ENCODE measurements around the gene ZC3HAV1. TPM values are rescaled to one million over a fixed set of nuclear protein-coding genes. Genes with fewer than 3 reads are reported as not detected.

Gene ZC3HAV1
- total and polyA plus RNA-seq, 2 of the 13 experiments (the other 11 are each of a cell fraction or from before 2014, with no cell fraction given) = 12.7 to 23.7 TPM

DNA sequence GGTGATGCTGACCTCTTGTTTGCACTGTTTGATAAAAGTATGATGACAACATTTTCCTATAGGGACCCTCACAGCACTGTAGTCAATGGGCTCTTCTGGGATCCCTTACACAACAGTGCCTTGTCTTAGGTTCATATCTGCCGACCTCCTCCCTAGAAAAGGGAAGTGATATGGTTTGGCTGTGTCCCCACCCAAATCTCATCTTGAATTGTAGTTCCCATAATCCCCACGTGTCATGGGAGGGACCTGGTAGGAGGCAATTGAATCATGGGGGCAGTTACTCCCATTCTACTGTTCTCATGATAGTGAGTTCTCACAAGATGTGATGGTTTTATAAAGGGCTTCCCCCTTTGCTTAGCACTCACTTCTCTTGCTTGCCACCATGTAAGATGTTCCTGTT, 23.1 kb downstream of the ZC3HAV1 start:
- Histone ChIP-seq H3K79me2 (ENCODE audit: insufficient read depth, low read length) (peaks cover 5% of the 10 kb centered on the region), H3K4me2 (ENCODE audit: low read depth, low read length) (no peak overlapping the region), H3K4me1 (ENCODE audit: insufficient read depth, low read length) (peaks cover 12% of the 10 kb centered on the region), H3K36me3 (replicated peaks in 1 of 2; ENCODE audit: control insufficient read depth in 1 of 2, insufficient read depth in 2 of 2, low read length in 2 of 2) (peaks cover 14 to 70% of the 10 kb centered on the region in 2 experiments), H3K27me3 (ENCODE audit: control insufficient read depth in 1 of 2, insufficient read depth in 2 of 2, low read length in 2 of 2) (no peaks in the 10 kb centered on the region), H4K20me1 (ENCODE audit: insufficient read depth, low read length) (0 out of 2 replicates have a peak, but pooled peaks cover 5% of the 10 kb centered on the region), H3K9me3 (ENCODE audit: low read length) (no peaks in the 10 kb centered on the region), H3K9ac (ENCODE audit: insufficient read depth, low read depth, low read length) (no peak overlapping the region), H2AFZ (ENCODE audit: low read length) (no peak overlapping the region), H3K4me3 (replicated peaks in 1 of 3; ENCODE audit: insufficient read depth in 1 of 3, low read depth in 2 of 3, low read length in 3 of 3) (no peak overlapping the region), H3K27ac (ENCODE audit: extremely low read length, insufficient read depth, low read length) (no peak overlapping the region)
- intact Hi-C loops (cut with micrococcal nuclease; ENCODE audit: unreplicated experiment) (no loop called here), in situ Hi-C loops (cut with HindIII; ENCODE audit: extremely low pct_ligation_motif_present, low pct_unique_long_range_greater_than_20kb) (no loop called here)
- POLR2A ChIA-PET = no interaction called here
- ATAC-seq (no peak), DNase-seq (ENCODE audit: low spot score) (no peak), FAIRE-seq (no peak)
- TF ChIP-seq ZNF704 (CRISPR knock-in tag; IDR thresholded peaks at IDR 0.05; ENCODE audit: borderline replicate concordance) (no peak), ELK4 (CRISPR knock-in tag; IDR thresholded peaks at IDR 0.05; ENCODE audit: borderline replicate concordance) (no peak), ZNF34 (CRISPR knock-in tag; IDR thresholded peaks at IDR 0.05; ENCODE audit: borderline replicate concordance) (no peak), LCORL (IDR thresholded peaks at IDR 0.05) (no peak), LCORL (CRISPR knock-in tag; IDR thresholded peaks at IDR 0.05) (no peak), MXI1 (IDR thresholded peaks at IDR 0.05; ENCODE audit: borderline replicate concordance, low read depth, low read length) (no peak), ZNF766 (CRISPR knock-in tag; IDR thresholded peaks at IDR 0.05; ENCODE audit: borderline replicate concordance) (no peak), ZC3H13 (CRISPR knock-in tag; IDR thresholded peaks at IDR 0.05) (no peak), DNMT1 (CRISPR knock-in tag; IDR thresholded peaks at IDR 0.05) (no peak), ZNF674 (CRISPR knock-in tag; IDR thresholded peaks at IDR 0.05; ENCODE audit: low read depth) (no peak), MAFG (CRISPR knock-in tag; IDR thresholded peaks at IDR 0.05) (no peak), ZNF468 (CRISPR knock-in tag; IDR thresholded peaks at IDR 0.05) (no peak)
- TF ChIP-seq, protein P1, sequence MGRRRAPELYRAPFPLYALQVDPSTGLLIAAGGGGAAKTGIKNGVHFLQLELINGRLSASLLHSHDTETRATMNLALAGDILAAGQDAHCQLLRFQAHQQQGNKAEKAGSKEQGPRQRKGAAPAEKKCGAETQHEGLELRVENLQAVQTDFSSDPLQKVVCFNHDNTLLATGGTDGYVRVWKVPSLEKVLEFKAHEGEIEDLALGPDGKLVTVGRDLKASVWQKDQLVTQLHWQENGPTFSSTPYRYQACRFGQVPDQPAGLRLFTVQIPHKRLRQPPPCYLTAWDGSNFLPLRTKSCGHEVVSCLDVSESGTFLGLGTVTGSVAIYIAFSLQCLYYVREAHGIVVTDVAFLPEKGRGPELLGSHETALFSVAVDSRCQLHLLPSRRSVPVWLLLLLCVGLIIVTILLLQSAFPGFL (CRISPR knock-in tag; IDR thresholded peaks at IDR 0.05) = no peak
- TF ChIP-seq, protein P2, sequence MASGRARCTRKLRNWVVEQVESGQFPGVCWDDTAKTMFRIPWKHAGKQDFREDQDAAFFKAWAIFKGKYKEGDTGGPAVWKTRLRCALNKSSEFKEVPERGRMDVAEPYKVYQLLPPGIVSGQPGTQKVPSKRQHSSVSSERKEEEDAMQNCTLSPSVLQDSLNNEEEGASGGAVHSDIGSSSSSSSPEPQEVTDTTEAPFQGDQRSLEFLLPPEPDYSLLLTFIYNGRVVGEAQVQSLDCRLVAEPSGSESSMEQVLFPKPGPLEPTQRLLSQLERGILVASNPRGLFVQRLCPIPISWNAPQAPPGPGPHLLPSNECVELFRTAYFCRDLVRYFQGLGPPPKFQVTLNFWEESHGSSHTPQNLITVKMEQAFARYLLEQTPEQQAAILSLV (CRISPR knock-in tag; IDR thresholded peaks at IDR 0.05; ENCODE audit: borderline replicate concordance) = no peak
- TF ChIP-seq, protein P3, sequence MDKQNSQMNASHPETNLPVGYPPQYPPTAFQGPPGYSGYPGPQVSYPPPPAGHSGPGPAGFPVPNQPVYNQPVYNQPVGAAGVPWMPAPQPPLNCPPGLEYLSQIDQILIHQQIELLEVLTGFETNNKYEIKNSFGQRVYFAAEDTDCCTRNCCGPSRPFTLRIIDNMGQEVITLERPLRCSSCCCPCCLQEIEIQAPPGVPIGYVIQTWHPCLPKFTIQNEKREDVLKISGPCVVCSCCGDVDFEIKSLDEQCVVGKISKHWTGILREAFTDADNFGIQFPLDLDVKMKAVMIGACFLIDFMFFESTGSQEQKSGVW (CRISPR knock-in tag; IDR thresholded peaks at IDR 0.05; ENCODE audit: borderline replicate concordance) = no peak
- no TSS peak for BruUV-seq (replicated peaks)
- WGBS (ENCODE audit: low lambda C conversion rate) = 83% methylated on average over 2 of the region's 2 CpGs
- CTCF ChIA-PET (ENCODE audit: low intra/inter-chr PET ratio, low total read pairs) = no interaction called here
